AG20443 (cell line): ENCODE data around the gene CLDN12.
A peak's percentile ranks its signal among the peaks of the same experiment; 100 is the strongest.
"Not testable (repeated sequence)": the region's sequence is repeated elsewhere in the genome, so short reads cannot be mapped to it uniquely, and the experiment has no call there.

Source experiments
- DNase-seq: peaks from one replicate; pipeline ENCODE4 v3.0.0; 2012; ENCODE audit warnings: low spot score, mixed read lengths

Gene CLDN12

DNA sequence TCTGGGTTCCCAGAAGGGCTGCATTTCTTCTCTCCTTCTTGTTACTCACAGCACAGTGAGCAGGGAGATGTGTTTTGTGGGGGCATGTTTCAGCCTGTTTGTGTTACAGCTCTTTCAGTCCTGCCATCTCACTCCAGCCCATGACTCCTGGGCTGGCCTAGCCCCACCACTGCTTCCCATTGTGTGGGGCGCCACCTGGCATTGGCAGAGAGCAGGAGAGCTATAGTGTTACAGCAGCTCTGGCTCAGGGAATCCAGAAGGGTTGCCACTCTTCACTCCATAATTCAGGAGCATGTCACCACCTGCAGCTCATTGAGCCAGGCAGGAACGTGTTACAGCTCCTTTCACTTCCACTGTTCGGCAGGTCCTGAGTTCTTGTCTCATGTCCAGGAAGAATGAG, 30.0 kb downstream of the CLDN12 start:
- no peak for DNase-seq

DNA sequence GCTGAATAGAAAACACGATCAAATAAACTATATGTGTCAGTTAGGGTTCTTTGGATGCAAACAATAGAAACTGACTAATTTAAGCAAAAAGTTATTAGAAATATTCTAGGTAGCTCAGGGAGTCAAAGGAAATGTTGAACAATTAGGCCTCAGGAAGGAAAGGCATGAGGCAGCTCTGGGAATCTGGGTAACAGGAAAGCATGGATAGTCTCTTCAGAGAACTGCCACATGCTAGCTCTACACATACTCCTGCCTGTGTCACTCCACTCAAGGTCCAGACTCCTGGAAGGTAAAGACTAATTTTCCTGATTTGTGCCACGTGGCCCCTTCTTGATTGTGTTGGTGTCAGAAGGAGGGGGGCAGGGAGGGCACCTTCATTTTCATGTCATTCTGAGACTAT, 42.4 kb downstream of the CLDN12 start:
- no peak for DNase-seq

DNA sequence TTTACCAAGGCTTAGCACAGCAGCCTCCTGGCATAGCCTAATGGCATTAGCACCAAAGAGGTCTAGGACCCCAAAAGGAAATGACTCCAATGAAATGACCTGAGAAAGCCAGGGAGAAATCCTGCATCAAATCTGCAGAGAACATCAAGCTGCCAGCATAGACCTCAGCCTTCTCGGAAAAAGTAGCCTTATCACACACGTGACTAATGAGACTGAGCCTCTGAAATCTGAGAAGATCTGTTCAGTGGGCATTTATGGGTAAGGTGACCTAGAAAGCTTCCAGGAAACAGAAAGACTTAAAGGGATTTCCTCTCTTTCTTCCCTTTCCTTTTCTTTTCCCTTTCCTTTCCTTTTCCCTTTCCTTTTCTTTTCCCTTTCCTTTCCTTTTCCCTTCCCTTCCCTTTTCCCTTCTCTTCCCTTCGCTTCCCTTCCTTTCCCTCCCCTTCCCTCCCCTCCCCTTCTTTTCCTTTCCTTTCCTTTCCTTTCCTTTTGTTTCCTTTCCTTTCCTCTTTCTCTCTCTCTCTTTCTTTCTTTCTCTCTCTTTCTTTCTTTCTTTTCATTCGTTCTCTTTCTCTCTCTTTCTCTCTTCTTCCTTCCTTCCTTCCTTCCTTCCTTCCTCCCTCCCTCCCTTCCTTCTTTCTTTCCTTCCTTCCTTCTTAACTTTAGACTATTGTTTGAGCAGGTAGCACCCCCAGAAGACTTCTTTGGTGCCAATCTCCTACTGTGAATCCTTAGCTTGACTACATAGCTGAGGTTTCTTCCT, 43.1 kb downstream of the CLDN12 start:
- no peak for DNase-seq

- DNase-seq: no peak
Measured at GRCh38 chr7:90453259-90453891, 50.1 kb downstream of the CLDN12 start.

- DNase-seq: no peak
Measured at GRCh38 chr7:90453931-90454330, 50.7 kb downstream of the CLDN12 start.

- DNase-seq: peak; percentile 66
Measured at GRCh38 chr7:90455163-90456030, 52.1 kb downstream of the CLDN12 start.

- DNase-seq: no peak
Measured at GRCh38 chr7:90458104-90458503, 54.8 kb downstream of the CLDN12 start.

DNA sequence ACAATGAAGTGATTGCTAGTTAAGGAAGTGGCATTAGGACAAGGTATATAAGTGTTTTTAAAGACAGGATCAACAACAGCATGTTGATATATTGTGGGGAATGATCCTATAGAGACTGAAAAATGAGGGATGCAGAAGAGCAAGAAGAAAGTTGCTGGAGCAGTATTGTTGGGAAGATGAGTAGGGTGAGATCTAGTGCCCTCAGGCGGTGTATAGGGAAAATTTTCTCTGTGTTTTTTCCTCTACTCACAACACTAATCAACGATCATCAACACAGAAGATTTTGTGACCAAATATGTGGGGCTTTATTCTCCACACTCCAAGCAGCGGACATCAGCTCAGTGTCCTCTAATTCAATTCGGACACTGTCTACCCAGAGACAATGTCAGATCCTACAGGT, 56.6 kb downstream of the CLDN12 start:
- DNase-seq: peak; percentile 24

DNA sequence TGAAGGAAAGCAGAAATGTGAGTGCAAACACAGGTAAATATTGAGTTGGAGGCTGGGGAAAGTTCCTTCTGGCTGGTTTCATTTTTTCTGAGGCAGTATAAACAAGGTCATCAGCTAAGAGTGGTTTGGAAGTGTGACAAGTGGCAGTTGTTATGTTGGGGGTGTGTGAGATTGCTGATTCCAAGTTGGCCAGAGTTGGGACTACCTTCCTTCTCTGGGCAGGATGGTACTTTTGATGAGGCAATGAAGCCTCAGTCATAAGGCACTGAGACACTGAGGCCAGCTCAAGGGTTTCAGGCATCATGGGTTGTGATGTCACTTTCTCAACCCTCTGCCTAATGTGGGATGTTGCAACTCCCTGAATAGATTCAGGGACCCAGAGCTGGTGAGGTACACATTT, 58.0 kb downstream of the CLDN12 start:
- DNase-seq: peak; percentile 31

- DNase-seq: not testable (repeated sequence)
Measured at GRCh38 chr7:90463151-90463628, 59.9 kb downstream of the CLDN12 start.
